KMS-11 (cell line): ENCODE data around the gene TRPM2.

Source experiments
- H2AFZ ChIP-seq: fragments of 200-600 bp; sonication (generic); 2 replicates; pipeline ENCODE4 v1.6.1; 2016; ENCODE audit warnings: antibody characterized with exemption, mixed run types, low read depth
- H3K27ac ChIP-seq: fragments of 200-600 bp; sonication (generic); 2 replicates; pipeline ENCODE4 v1.6.1; 2016; ENCODE audit warnings: mild to moderate bottlenecking, mixed run types
- H3K27me3 ChIP-seq: fragments of 200-600 bp; sonication (generic); 2 replicates; pipeline ENCODE4 v1.6.1; 2017; ENCODE audit warnings: mild to moderate bottlenecking, low read depth, mixed run types, moderate library complexity; ENCODE audit not compliant: insufficient read depth
- H3K36me3 ChIP-seq: fragments of 200-600 bp; sonication (generic); 2 replicates; pipeline ENCODE4 v1.6.1; 2017; ENCODE audit warnings: mild to moderate bottlenecking, mixed run types; ENCODE audit not compliant: insufficient read depth
- H3K4me1 ChIP-seq: fragments of 200-600 bp; sonication (generic); 2 replicates; pipeline ENCODE4 v1.6.1; 2016; ENCODE audit warnings: mild to moderate bottlenecking, low read depth, mixed run types; ENCODE audit not compliant: poor library complexity, severe bottlenecking
- H3K4me2 ChIP-seq: fragments of 200-600 bp; sonication (generic); 2 replicates; pipeline ENCODE4 v1.7.0; 2016; ENCODE audit warnings: mild to moderate bottlenecking, mixed run types
- H3K4me3 ChIP-seq: fragments of 200-600 bp; sonication (generic); IDR thresholded peaks from 2 replicates; pipeline ENCODE4 v1.6.1; 2017; ENCODE audit warnings: low read depth, low read length, mixed read lengths; ENCODE audit not compliant: insufficient read depth
- H3K79me2 ChIP-seq: fragments of 200-600 bp; sonication (generic); 2 replicates; pipeline ENCODE4 v1.6.1; 2016; ENCODE audit warnings: low read depth, mixed run types; ENCODE audit not compliant: insufficient read depth
- H3K9ac ChIP-seq: fragments of 200-600 bp; sonication (generic); 2 replicates; pipeline ENCODE4 v1.6.1; 2016; ENCODE audit warnings: mild to moderate bottlenecking, mixed run types
- H4K20me1 ChIP-seq: fragments of 200-600 bp; sonication (generic); 2 replicates; pipeline ENCODE4 v1.6.1; 2016; ENCODE audit warnings: mild to moderate bottlenecking, mixed run types; ENCODE audit not compliant: insufficient read depth
- CTCF ChIP-seq: fragments of 200-600 bp; sonication (generic); conservative IDR thresholded peaks from 2 replicates; pipeline ENCODE4 v1.6.1; 2017; ENCODE audit warnings: low read depth, mild to moderate bottlenecking, antibody characterized with exemption, low read length, moderate library complexity, mixed read lengths

The TRPM2 gene

GRCh38 chr21:44399955-44400790 is 46.8 kb downstream of the TRPM2 start:
- no peak overlapping the region for H3K27ac ChIP-seq

GRCh38 chr21:44400791-44401385 is 47.5 kb downstream of the TRPM2 start:
- no peak overlapping the region for H2AFZ ChIP-seq
- H3K9ac ChIP-seq: no peak overlapping the region

More at GRCh38 chr21:44399955-44400790, 46.8 kb downstream of the TRPM2 start:
- no peak for TF ChIP-seq CTCF
- Histone ChIP-seq H3K27me3 (peaks cover 47% of the 10 kb centered on the region), H4K20me1 (no peaks in the 10 kb centered on the region), H3K9ac (no peak overlapping the region), H3K4me1 (no peaks in the 10 kb centered on the region), H2AFZ (no peak overlapping the region), H3K36me3 (no peaks in the 10 kb centered on the region), H3K4me2 (no peak overlapping the region), H3K4me3 (no peak overlapping the region), H3K79me2 (no peaks in the 10 kb centered on the region)

GRCh38 chr21:44401386-44402160 is 48.2 kb downstream of the TRPM2 start:
- no peak overlapping the region for H3K9ac ChIP-seq
- no peak for TF ChIP-seq CTCF
- H3K79me2 ChIP-seq: no peaks in the 10 kb centered on the region

More at GRCh38 chr21:44400791-44401385, 47.5 kb downstream of the TRPM2 start:
- no peaks in the 10 kb centered on the region for H3K4me1 ChIP-seq
- H3K27me3 ChIP-seq: peaks cover 45% of the 10 kb centered on the region
- H3K4me3 ChIP-seq: no peak overlapping the region
- H3K27ac ChIP-seq: no peak overlapping the region
- H4K20me1 ChIP-seq: no peaks in the 10 kb centered on the region
- H3K4me2 ChIP-seq: no peak overlapping the region
- H3K36me3 ChIP-seq: no peaks in the 10 kb centered on the region
- H3K79me2 ChIP-seq: no peaks in the 10 kb centered on the region
- TF ChIP-seq CTCF: no peak

GRCh38 chr21:44402323-44403105 is 49.1 kb downstream of the TRPM2 start:
- H3K36me3 ChIP-seq: no peaks in the 10 kb centered on the region
- no peak overlapping the region for H3K9ac ChIP-seq
- no peak for TF ChIP-seq CTCF
- peaks cover 38% of the 10 kb centered on the region for H3K27me3 ChIP-seq
- H3K79me2 ChIP-seq: no peaks in the 10 kb centered on the region
- H3K27ac ChIP-seq: no peak overlapping the region
- H3K4me3 ChIP-seq: no peak overlapping the region
- no peaks in the 10 kb centered on the region for H4K20me1 ChIP-seq
- H2AFZ ChIP-seq: no peak overlapping the region
- H3K4me1 ChIP-seq: no peaks in the 10 kb centered on the region
- no peak overlapping the region for H3K4me2 ChIP-seq

More at GRCh38 chr21:44401386-44402160, 48.2 kb downstream of the TRPM2 start:
- H3K4me2 ChIP-seq: no peak overlapping the region
- no peaks in the 10 kb centered on the region for H3K36me3 ChIP-seq
- H3K27me3 ChIP-seq: peaks cover 45% of the 10 kb centered on the region
- no peak overlapping the region for H3K27ac ChIP-seq
- H3K4me1 ChIP-seq: no peaks in the 10 kb centered on the region
- no peak overlapping the region for H3K4me3 ChIP-seq
- no peaks in the 10 kb centered on the region for H4K20me1 ChIP-seq
- H2AFZ ChIP-seq: no peak overlapping the region
